ENCODE data around the gene S100A13.
"Not testable (repeated sequence)": the region's sequence is repeated elsewhere in the genome, so short reads cannot be mapped to it uniquely, and the experiment has no call there.

- TF ChIP-seq TAF1 (IDR thresholded peaks at IDR 0.05; ENCODE audit: borderline replicate concordance, low read depth, low read length); POLR2A (IDR thresholded peaks at IDR 0.05; ENCODE audit: low read depth, low read length); POLR2AphosphoS5 (IDR thresholded peaks at IDR 0.05; ENCODE audit: low read depth, low read length): not testable (repeated sequence)
These were observed 39.3 kb downstream of the S100A13 start for GRCh38 chr1:153588033-153588432.
